ENCODE measurements around the gene FAAP20. TPM values are rescaled to one million over a fixed set of nuclear protein-coding genes. Genes with fewer than 3 reads are reported as not detected.

FAAP20 gene
- total and polyA plus RNA-seq, 2 donors (not counting 1 experiment from before 2014, with no cell fraction given): 31.2 to 68.1 TPM

- POLR2A ChIA-PET: interaction anchor here (0.7 to 2.6 kb wide), 5 partner anchors 11 to 79 kb away, joined by 3 to 23 read pairs (median 5); no protein-coding TSS in a partner anchor
- H3K4me1 Mint-ChIP-seq: peaks cover 80% of the 10 kb centered on the region
- DNase-seq (no peak), ATAC-seq (ENCODE audit: low read depth) (no peak)
- Histone ChIP-seq H3K4me2 (replicated peaks; ENCODE audit: low read depth, low read length, poor library complexity, severe bottlenecking) (peak overlapping the region; percentile 89), H3K4me3 (ENCODE audit: control extremely low read depth in 1 of 5, extremely low read depth in 1 of 5, insufficient read depth in 1 of 5, low read depth in 2 of 5, low read length in 4 of 5) (peak overlapping the region in 1 of 5 experiments; percentile 12), H3K27me3 (replicated peaks in 1 of 4; ENCODE audit: control extremely low read depth in 1 of 4, control insufficient read depth in 3 of 4, insufficient read depth in 4 of 4, low read length in 3 of 4) (no peaks in the 10 kb centered on the region), H4K20me1 (ENCODE audit: control insufficient read depth, insufficient read depth, low read length, poor library complexity, severe bottlenecking) (peaks cover 100% of the 10 kb centered on the region), H3K4me1 (ENCODE audit: control insufficient read depth in 2 of 2, insufficient read depth in 2 of 2, low read length in 2 of 2) (peaks cover 67 to 93% of the 10 kb centered on the region in 2 donors), H3K79me2 (ENCODE audit: control insufficient read depth, insufficient read depth, low read length) (peaks cover 100% of the 10 kb centered on the region), H3K9me3 (ENCODE audit: control extremely low read depth in 1 of 3, control insufficient read depth in 2 of 3, insufficient read depth in 1 of 3, low read length in 2 of 3) (no peaks in the 10 kb centered on the region), H2AFZ (ENCODE audit: insufficient read depth, low read depth, low read length, poor library complexity, severe bottlenecking) (no peak overlapping the region), H3K9ac (ENCODE audit: low read length) (no peak overlapping the region), H3K36me3 (replicated peaks in 1 of 2; ENCODE audit: control extremely low read depth in 1 of 2, control insufficient read depth in 1 of 2, extremely low read depth in 1 of 2, insufficient read depth in 2 of 2, low read length in 1 of 2) (peaks cover 0 to 11% of the 10 kb centered on the region in 2 experiments), H3K27ac (ENCODE audit: low read length in 2 of 2) (peak overlapping the region; percentile 31 to 93)
- CTCF ChIA-PET: interaction anchor here (1.5 to 2.7 kb wide), 4 partner anchors 40 to 146 kb away, joined by 5 to 11 read pairs (median 10); partner anchors contain the start of gene FAAP20
- 85% methylated on average over 22 of the region's 22 CpGs for WGBS (ENCODE audit: insufficient coverage)
- intact Hi-C loops (cut with micrococcal nuclease): loop anchor here (2.0 kb wide), 1 partner anchor 55 kb away; no protein-coding TSS in a partner anchor
- H3K9me3 Mint-ChIP-seq (ENCODE audit: insufficient read depth): no peaks in the 10 kb centered on the region
- TF ChIP-seq EZH2 (IDR thresholded peaks at IDR 0.05; ENCODE audit: borderline replicate concordance, insufficient read depth, low read depth, low read length, poor library complexity, severe bottlenecking) (no peak), CTCF (IDR thresholded peaks at IDR 0.05) (no peak)
- H3K27ac Mint-ChIP-seq: peak overlapping the region; percentile 97
- no peaks in the 10 kb centered on the region for H3K27me3 Mint-ChIP-seq
- H3K4me3 Mint-ChIP-seq: peak overlapping the region; percentile 71
Measured at GRCh38 chr1:2235300-2235998, 40.9 kb upstream of the FAAP20 start.

GRCh38 chr1:2234762-2235113 is 40.2 kb upstream of the FAAP20 start:
- Mint-ChIP-seq H3K27ac (peak overlapping the region; percentile 97), H3K4me3 (peak overlapping the region; percentile 86), H3K9me3 (ENCODE audit: insufficient read depth) (no peaks in the 10 kb centered on the region), H3K4me1 (peaks cover 79% of the 10 kb centered on the region), H3K27me3 (no peaks in the 10 kb centered on the region)
- ATAC-seq (ENCODE audit: low read depth) (peak; percentile 40), DNase-seq (peak; percentile 50)
- no CpG with 5 or more reads among the region's 4 CpGs for WGBS (ENCODE audit: insufficient coverage)
- Histone ChIP-seq H3K27ac (ENCODE audit: low read length in 2 of 2) (peak overlapping the region; percentile 31 to 93), H3K9ac (ENCODE audit: low read length) (peak overlapping the region; percentile 51), H4K20me1 (ENCODE audit: control insufficient read depth, insufficient read depth, low read length, poor library complexity, severe bottlenecking) (peaks cover 100% of the 10 kb centered on the region), H3K4me3 (ENCODE audit: control extremely low read depth in 1 of 5, extremely low read depth in 1 of 5, insufficient read depth in 1 of 5, low read depth in 2 of 5, low read length in 4 of 5) (peak overlapping the region in 4 of 5 experiments; percentile 3 to 49 (median 36)), H3K4me2 (replicated peaks; ENCODE audit: low read depth, low read length, poor library complexity, severe bottlenecking) (peak overlapping the region; percentile 89), H3K4me1 (ENCODE audit: control insufficient read depth in 2 of 2, insufficient read depth in 2 of 2, low read length in 2 of 2) (peaks cover 74 to 93% of the 10 kb centered on the region in 2 donors), H3K27me3 (replicated peaks in 1 of 4; ENCODE audit: control extremely low read depth in 1 of 4, control insufficient read depth in 3 of 4, insufficient read depth in 4 of 4, low read length in 3 of 4) (no peaks in the 10 kb centered on the region), H2AFZ (ENCODE audit: insufficient read depth, low read depth, low read length, poor library complexity, severe bottlenecking) (peak overlapping the region; percentile 18), H3K79me2 (ENCODE audit: control insufficient read depth, insufficient read depth, low read length) (peaks cover 100% of the 10 kb centered on the region), H3K9me3 (ENCODE audit: control extremely low read depth in 1 of 3, control insufficient read depth in 2 of 3, insufficient read depth in 1 of 3, low read length in 2 of 3) (no peaks in the 10 kb centered on the region), H3K36me3 (replicated peaks in 1 of 2; ENCODE audit: control extremely low read depth in 1 of 2, control insufficient read depth in 1 of 2, extremely low read depth in 1 of 2, insufficient read depth in 2 of 2, low read length in 1 of 2) (peaks cover 0 to 11% of the 10 kb centered on the region in 2 experiments)
- intact Hi-C loops (cut with micrococcal nuclease): loop anchor here (1.0 to 2.0 kb wide), 4 partner anchors 12 to 67 kb away; no protein-coding TSS in a partner anchor
- TF ChIP-seq CTCF (IDR thresholded peaks at IDR 0.05): no peak
- no peak for TF ChIP-seq EZH2 (IDR thresholded peaks at IDR 0.05; ENCODE audit: borderline replicate concordance, insufficient read depth, low read depth, low read length, poor library complexity, severe bottlenecking)
- ChIA-PET CTCF (interaction anchor here (0.7 to 2.7 kb wide), 10 partner anchors 14 to 1322 kb away, joined by 3 to 11 read pairs (median 5); partner anchors contain the start of gene FAAP20), POLR2A (interaction anchor here (0.7 to 2.6 kb wide), 8 partner anchors 12 to 80 kb away, joined by 3 to 23 read pairs (median 5); no protein-coding TSS in a partner anchor)

Data from B cell (primary cell).